ENCODE data around the gene IRF2BP2. TPM values are rescaled to one million over a fixed set of nuclear protein-coding genes. Genes with fewer than 3 reads are reported as not detected.

Gene IRF2BP2
- total RNA-seq, 1 donor from 2014 or later, result 126 TPM

GRCh38 chr1:234554698-234555311 is 55.2 kb downstream of the IRF2BP2 start:
- H3K9ac ChIP-seq (ENCODE audit: low read length), result no peak overlapping the region
- H3K27ac ChIP-seq (ENCODE audit: low read depth, low read length), result no peak overlapping the region
- H3K79me2 ChIP-seq (ENCODE audit: insufficient read depth, low read length), result no peaks in the 10 kb centered on the region
- no peak overlapping the region for H3K4me3 ChIP-seq (ENCODE audit: insufficient read depth, low read depth, low read length)
- Mint-ChIP-seq H3K27me3 (ENCODE audit: low read depth, unreplicated experiment) (no peaks in the 10 kb centered on the region), H3K4me3 (ENCODE audit: unreplicated experiment) (no peak overlapping the region), H3K36me3 (ENCODE audit: low read depth, unreplicated experiment) (no peaks in the 10 kb centered on the region), H3K27ac (ENCODE audit: unreplicated experiment) (peak overlapping the region; percentile 75), H3K9me3 (ENCODE audit: unreplicated experiment) (no peaks in the 10 kb centered on the region), H3K4me1 (ENCODE audit: low read depth, unreplicated experiment) (peaks cover 27% of the 10 kb centered on the region)
- no peak overlapping the region for H2AFZ ChIP-seq (ENCODE audit: low read depth, low read length)
- H3K27me3 ChIP-seq (ENCODE audit: insufficient read depth, low read length), result no peaks in the 10 kb centered on the region
- FAIRE-seq (no peak), DNase-seq (ENCODE audit: low read depth) (no peak)
- TF ChIP-seq CTCF (IDR thresholded peaks at IDR 0.05; ENCODE audit: insufficient read depth, low read depth, low read length), result no peak
- TF ChIP-seq EZH2 (IDR thresholded peaks at IDR 0.05; ENCODE audit: insufficient read depth, low read length), result no peak
- H3K4me2 ChIP-seq (ENCODE audit: low read length), result no peak overlapping the region
- H3K9me3 ChIP-seq (ENCODE audit: insufficient read depth, low read depth, low read length), result no peaks in the 10 kb centered on the region
- H3K36me3 ChIP-seq (ENCODE audit: insufficient read depth, low read length), result no peaks in the 10 kb centered on the region
- peaks cover 17% of the 10 kb centered on the region for H3K4me1 ChIP-seq (ENCODE audit: insufficient read depth, low read length)
- H4K20me1 ChIP-seq (ENCODE audit: insufficient read depth, low read length), result no peaks in the 10 kb centered on the region

Other genes with a start within 250 kb of the IRF2BP2 start
- gene COA6, start 236.7 kb downstream of the IRF2BP2 start, total RNA-seq, result 19.9 and 22.0 TPM in 2 replicates
- 15.9 and 17.8 TPM in 2 replicates for gene TARBP1, start 131.0 kb downstream of the IRF2BP2 start, total RNA-seq